Dermis microvascular lymphatic vessel endothelial cell (primary cell): ENCODE results near the gene REPIN1. TPM values are rescaled to one million over a fixed set of nuclear protein-coding genes. Genes with fewer than 3 reads are reported as not detected.

Experiments used
- DNase-seq, 2 donors: peaks; one replicate each; pipeline versions ENCODE4 v3.0.0 to v3.0.0-alpha.2; 2010; ENCODE audit warnings: low read depth in 2 of 2
- total RNA-seq: library from RNA; depleted of rRNA; stranded (reverse); fragments of >200 nt; gene quantifications from 2 replicates; pipeline ENCODE4 v1.2.1, GENCODE V29; 2014

REPIN1 gene
- total RNA-seq, 1 donor from 2014 or later = 46.6 TPM

DNA sequence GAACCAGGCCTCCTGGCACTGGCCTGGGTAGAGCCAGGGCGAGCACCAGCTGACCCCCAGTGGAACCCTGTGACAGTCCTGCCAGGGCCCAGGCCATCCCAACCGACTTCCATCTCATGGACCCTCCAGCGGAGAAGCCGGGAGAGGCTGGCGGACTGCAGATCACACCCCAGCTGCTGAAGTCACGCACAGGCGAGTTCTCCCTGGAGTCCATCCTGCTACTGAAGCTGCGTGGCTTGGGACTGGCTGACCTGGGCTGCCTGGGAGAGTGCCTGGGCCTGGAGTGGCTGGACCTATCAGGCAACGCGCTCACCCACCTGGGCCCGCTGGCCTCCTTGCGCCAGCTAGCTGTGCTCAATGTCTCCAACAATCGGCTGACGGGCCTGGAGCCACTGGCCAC, 31.9 kb upstream of the REPIN1 start:
- no peak for DNase-seq

DNA sequence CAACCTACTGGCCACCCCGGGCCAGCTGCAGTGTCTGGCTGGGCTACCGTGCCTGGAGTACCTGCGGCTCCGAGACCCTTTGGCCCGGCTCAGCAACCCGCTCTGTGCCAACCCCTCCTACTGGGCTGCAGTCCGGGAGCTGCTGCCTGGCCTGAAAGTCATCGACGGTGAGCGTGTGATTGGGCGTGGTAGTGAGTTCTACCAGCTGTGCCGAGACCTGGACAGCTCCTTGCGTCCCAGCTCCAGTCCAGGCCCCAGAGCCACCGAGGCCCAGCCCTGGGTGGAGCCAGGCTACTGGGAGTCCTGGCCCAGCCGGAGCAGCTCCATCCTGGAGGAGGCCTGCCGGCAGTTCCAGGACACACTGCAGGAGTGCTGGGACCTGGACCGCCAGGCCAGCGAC, 31.4 kb upstream of the REPIN1 start:
- DNase-seq = no peak

DNA sequence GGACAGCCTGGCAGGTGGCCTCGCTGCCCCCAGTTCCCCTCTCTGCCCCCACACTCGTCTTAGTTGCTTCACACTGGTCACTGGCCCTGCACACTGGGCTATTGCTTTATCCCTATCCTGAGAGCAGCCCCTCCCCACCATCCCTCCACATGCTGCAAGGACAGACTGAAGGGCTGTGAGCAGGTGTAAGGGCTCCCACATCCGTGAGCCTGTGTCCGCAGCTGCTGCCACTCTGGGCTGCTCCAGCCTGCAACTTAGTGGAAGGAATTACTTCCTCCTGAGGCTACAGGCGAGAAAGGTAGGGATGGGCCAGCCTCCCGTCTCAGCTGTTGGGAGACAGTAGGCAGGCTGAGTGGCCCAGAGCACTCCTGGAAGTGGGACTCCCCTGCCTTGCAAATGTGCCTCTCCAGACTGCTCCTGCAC, 31.0 kb upstream of the REPIN1 start:
- no peak for DNase-seq

DNA sequence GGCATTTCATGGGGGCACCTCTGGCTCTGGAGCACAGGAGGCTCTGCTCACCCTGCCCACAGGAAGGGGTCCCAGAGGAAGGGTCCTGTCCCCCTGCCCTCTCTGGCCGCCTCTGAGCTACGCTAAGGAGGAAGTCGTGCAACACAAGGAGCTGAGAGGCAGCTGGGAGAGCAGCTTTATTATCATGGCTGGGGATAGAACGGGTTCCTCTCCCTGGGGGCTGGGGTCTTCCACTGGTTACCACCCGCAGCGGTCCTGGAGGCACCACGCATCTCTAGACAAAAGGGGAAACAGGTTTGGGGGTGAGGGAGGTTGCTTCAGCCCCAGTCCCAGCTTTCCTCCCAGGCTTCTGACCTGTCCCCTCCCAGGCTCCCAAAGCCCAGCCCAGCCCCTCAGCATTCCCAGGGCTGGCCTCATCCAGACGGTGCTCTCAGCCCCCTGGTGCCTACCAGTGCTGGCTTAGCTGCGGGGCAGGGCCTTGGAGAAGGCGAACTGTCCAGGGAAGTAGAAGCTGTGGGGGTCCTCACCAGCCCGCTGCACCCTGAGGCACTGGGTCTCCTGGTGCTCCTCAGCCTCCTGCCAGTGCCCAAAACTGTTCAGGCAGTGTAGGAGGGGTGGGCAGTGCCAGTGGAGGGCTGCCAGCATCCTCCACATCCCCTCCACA, 30.3 kb upstream of the REPIN1 start:
- DNase-seq = no peak

DNA sequence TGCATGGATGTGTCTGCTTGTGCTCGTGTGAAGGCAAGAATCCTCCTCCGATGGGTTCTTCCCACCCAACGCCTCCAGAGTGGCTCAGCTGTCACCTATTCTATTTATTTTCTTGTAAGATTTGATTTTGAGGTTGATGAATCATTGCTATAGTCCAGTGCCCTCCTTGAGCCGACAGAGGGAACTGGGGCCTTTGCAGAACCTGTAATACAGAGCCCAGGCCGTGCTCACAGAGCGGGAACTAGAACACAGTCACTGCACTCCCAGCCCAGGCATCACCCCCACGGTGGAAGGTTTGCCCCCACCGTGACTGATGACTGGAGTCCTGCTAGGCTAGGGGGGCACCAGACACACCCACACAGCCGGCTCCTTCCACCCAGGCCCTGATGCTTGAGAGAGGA, 29.2 kb upstream of the REPIN1 start:
- DNase-seq = no peak

DNA sequence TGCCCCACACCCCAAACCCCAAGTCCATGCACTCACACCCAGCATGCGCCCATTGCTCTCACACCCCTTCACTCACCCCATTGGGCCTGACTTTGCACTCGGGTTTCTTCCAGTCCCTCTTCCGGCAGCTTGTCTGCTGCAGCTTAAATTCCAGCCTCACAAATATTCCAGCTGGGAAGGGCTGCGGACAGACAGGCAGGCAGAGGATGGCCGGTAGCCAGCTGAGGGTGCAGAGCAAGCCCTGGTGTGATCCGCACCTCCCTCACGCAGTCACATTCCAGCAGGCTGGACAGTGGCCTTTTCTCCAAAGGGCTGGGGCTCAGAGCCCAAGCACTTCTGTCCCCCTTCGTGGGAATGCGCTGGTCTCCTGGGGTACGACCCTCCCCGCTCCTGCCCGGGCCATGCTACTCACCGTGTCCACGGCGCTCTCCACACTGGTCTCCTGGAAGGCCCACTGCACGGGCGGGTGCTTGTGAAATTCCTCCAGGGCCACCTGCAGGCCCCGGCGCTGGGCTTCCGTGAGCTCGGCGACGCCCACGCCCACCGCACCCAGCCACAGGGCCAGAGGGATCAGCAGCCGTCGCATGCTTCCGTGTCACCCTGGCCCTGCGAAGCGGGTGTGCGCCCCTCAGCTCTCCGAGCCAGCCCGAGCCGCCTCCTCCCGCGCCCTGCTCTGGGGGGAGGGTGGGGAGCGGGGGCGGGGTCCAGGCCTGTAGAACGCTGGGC, 28.4 kb upstream of the REPIN1 start:
- no peak for DNase-seq

DNA sequence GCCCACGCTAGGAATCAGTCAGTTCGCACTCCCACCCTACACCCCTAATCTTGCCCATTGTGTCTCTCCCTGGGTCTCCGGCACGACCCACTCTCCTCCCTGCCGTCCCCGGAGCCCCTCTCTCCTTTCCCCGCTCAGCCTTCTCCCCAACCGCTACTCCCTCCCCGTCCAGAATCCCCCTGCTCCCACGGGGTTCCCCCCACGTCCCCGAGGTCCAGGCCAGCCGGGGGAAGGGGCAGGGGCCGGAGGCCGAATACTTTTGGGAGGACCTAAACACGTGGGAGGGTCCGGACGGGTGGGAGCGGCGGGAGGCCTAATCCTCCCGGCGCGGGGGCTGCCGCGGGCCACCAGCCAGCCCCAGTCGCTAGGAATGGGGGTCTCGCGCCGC, 27.8 kb upstream of the REPIN1 start:
- DNase-seq = no peak

DNA sequence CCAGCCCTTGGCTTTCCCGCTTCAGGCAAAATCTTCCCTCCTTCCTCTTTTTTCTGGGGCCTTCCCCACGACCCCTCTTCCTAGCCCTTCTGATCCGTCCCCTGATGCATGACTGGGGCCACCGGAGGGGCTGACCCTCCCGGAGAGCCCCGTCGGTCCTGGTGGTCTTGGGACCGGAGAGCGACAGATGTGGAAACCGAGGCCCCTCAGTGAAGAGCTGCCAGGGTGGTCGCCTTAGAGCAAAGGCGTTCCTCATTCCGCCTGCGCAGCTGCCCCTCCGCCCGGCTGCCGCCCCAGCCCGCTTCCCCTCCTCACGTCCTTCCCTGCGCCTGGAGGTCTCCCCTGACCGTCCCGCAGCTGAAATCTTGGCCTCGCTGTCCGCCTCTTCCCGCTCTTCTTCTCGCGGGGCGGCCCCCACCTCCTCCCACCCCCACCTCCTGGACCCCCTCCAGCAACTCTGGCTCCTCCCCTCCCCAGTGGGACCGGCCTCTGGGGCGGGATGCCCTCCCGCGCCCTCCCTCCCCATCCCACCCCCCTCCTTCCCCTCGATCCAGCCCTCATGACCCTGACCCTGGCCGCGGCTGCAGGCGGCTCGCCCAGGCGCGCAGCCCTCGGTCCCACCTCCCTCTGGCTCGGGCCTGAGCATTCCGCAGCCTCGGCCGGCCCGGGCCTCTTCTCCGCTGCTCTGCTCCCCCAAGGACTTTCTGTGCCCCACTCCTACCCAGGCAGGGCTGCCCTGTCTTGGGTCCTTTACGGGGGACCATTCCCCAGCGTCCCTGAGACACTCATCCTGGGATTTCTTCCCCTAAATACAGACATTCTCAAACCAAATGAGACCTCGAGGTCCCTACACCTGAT, 27.1 kb upstream of the REPIN1 start, which contains the start of gene RARRES2:
Gene RARRES2 (minus strand): TSS at position 367 of the 858 bp plus-strand sequence. CDS start 1,020 bp downstream, outside the sequence.
- no peak for DNase-seq

DNA sequence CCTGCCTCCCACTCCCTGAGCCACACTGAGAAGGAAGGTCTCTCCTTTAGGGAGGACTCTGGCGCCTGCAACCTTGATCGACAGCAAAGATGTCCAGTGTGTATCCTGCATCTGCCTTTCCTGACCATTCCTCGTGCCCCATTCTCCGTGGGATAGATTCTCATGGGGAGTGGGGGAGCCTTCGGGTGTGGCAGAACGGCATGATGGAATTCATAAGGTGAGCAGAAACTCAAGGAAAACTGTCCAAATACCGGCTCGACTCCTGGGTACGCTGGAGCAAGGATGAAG, 26.6 kb upstream of the REPIN1 start:
- no peak for DNase-seq

DNA sequence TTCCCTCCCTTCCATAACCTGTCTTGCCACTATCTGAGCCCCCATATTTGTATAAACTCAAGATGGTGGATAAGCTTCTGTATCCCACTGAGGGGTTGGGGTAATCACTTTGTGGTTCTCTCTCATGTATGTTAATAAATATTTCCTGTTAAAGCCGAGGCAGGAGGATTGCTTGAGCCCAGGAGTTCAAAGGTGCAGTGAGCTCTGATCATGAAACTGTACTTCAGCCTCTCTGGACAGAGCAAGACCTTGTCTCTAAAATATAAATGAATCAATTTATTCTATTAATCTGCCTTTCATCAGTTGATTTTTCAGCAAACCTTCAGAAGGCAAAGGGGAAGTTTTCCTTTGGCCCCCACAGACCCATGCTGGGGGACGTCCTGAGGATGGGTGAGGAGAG, 25.4 kb upstream of the REPIN1 start:
- DNase-seq = no peak

DNA sequence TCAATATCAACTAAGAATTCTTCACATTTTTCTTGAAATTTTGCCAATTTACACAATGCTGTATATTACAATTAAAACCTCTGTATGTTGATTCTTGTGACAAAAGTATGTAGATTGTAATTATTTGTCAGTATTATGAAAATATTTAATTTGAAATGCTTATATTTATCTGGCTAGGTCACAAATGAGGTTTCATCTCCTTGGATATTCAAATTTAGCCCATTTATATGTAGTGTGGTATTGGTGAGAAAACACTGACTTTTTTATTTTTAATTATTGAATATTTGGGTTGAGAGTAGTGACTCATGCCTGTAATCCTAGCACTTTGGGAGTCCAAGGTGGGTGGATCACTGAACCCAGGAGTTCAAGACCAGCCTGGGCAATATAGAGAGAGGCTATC, 24.3 kb upstream of the REPIN1 start:
- DNase-seq = no peak

DNA sequence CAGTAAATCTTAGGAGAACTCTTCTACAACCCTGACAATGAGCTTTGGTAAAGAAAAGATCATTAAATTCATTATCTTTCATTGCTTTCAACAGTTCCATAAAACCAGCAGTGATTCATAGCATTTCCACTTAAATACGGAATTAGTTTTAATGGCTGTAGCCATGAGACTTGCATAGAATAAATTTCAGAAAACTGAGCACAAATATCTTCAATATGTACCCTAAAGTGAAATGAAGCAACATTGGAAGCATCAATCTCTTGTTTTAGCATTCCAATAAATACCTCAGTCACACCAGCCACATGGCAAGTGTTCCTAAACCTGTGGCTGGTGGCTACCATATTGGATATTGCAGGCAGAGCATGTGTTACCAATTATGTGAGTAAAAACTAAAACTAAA, 23.6 kb upstream of the REPIN1 start:
- no peak for DNase-seq

DNA sequence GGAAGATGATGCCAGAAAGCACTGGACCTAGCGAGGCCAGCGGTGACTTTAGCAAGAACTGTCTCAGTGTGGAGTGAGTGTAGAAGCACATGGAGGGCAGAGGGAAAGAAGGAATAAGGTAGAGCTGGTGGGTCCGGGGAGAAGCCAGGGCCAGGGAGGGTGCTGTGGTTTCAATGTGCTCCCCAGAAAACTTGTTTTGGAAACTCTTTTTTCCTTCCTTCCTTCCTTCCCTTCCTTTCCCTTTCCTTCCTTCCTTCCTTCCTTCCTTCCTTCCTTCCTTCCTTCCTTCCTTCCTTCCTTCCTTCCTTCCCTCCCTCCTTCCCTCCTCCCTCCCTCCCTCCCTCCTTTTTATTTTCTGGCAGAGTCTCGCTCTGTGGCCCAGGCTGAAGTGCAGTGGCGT, 21.7 kb upstream of the REPIN1 start:
- DNase-seq = no peak

DNA sequence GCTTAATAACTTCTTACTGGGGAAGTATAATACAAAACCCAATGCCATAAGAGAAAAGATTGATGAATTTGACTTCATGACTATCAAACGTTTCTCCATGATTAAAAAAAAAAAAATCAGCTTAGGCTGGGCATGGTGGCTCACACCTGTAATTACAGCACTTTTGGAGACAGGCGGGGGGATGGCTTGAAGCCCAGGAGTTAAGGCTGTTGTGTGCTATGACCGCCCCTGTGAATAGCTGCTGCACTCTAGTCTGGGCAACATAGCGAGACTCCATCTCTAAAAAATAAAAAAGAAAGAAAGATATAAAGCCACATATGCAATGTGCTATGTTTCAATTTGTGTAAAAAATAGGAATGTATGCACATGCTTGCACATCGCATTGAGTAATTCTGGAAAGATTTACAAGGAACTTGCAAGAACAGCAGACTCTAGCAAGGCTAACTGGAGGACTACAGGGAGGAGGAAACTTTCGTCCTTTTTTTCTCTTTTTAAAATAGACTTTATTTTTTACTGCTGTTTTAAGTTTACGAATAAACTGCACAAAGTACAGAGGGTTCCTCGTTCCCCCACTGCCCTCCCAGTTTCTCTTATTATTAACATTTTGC, 16.9 kb upstream of the REPIN1 start:
- no peak for DNase-seq

DNA sequence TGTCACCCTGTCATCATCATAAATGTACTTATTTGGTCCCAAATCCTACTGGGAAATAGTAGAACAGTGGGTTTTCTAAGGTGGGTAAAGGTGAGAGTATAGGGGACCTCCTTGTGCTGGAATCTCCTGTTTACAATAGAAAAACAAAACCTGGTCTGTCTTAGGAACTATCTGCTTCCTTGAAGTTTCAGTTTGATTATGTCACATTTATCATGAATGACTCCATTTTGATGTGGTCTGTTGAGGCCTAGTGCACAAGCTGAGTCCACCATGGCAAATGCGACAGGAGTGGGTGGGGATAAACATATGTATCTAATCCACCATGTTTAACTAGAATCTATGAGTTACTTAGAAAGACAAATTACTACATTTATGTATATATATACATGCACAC, 13.0 kb upstream of the REPIN1 start:
- DNase-seq = no peak

DNA sequence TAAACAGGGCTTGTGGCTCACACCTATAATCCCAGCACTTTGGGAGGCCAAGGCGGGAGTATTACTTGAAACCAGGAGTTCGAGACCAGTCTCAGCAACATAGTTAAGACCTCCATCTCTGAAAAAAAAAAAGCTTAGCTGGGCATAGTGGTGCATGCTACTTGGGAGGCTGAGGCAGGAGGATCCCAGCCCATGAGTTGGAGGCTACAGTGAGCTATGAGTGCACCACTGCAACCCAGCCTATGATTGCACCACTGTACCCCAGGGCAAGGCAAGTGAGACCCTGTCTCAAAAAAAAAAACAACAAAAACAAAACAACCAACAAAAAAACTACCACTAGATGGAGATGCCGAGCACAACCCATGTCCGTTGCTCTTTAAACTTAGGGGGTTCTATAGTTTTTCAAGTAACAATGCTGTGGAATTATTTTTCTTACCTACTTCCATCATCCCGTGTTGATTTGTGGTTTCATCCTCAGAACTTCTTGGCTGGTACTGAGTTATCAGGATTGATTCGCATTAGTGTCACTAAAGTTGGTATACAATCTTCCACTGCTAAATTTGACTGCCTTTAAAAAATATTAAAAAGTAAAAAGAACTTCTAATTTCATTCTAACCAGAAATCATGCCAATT, 12.2 kb upstream of the REPIN1 start:
- DNase-seq = peak; percentile 22 to 59

DNA sequence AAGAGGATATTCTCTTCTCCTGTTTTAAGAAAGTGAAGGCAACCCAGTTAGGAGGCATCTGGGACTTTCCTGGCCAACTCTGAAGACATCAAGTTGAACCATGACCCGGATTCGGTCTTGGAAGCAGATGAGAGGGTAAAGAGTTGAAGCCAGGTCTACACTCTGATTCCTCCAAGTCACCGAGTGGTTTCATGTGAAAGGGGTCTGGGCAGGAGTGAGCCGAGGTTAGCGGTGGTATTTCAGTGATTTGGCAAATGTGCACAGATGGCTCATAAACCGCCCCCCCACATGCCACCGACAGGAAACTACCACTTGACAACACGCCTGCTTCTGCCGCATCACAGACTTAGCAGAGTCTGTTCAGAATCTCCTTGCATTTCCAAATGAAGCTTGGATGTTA, 11.4 kb upstream of the REPIN1 start:
- no peak for DNase-seq

DNA sequence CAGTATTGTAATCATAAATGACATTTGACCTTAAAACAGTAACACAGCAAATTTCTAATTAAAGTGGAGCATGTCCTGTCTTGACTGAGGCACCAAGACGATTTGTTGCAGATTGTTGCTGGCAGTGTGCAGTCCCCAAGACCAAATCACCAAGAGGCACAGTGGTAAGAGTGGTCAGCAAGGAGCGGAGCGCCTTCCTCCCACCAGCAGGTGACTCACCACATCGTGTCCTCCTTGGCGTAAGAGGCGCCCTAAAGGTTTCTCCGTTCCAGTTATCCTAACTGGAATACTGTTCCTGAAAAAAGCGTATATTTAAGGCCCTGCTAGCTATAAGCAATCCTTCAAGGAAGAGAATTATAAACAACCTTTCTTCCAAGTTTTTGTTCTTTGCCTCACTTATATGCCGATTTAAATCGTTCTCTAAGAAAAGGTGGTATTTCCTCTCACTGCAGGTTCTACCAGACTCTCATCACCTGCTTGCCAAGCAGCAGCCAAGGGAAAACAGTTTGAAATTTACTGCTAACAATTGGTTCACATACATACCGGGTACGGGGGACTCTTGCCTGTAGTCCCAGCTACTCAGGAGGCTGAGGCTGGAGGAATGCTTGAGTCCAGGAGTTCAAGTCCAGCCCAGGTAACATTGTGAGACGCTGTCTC, 10.7 kb upstream of the REPIN1 start:
- no peak for DNase-seq

DNA sequence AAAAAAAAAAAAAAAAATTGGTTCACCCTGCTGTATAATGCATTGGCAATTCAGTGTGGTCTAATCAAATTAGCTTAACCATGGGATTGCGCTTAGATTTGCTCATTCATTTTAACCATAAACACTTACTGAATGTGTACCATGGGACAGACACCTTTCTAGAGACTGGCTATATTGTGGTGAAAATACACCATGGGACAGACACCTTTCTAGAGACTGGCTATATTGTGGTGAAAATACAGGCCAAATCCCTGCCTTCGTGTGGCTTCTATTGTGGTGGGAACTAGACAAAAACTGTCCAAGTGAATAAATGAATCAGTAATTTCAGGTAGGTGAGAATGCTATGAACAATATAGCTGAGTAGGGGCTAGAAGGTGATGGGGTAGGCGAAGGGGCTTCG, 10.2 kb upstream of the REPIN1 start:
- DNase-seq = no peak

DNA sequence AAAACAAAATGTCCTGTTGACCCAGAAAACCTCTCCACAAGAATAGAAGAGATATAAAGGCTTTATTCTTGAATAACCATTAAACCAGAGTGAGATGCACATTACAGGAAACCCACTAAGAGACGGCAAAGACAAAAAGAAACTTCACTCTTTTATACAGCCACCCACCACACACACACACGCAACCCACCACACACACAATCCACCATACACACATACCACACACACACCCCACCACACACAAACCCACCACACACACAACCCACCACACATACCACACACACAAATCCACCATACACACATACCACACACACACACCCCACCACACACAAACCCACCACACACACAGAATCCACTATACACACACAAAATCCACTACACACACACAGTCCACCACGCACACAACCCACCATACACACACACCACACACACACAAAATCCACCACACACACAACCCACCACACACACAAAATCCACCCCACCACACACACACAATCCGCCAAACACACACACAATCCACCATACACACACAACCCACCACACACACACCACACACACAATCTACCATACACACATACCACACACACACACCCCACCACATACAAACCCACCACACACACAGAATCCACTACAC, 9.5 kb upstream of the REPIN1 start:
- no peak for DNase-seq
